ENCODE measurements around the gene PHF8.

The PHF8 gene

GRCh38 chrX:54045563-54046228 lies 1.4 kb upstream of the PHF8 start:
- TF ChIP-seq ZNF274 (IDR thresholded peaks at IDR 0.05; ENCODE audit: low read depth, low read length): no peak
- no peak overlapping the region; the same call in 1 of the 2 replicates for H3K4me3 ChIP-seq (ENCODE audit: low read length)

GRCh38 chrX:54044877-54045338 lies 635 bp upstream of the PHF8 start:
- peak overlapping the region; percentile 63; the same call in 1 of the 2 replicates for H3K4me3 ChIP-seq (ENCODE audit: low read length)

GRCh38 chrX:54043541-54044125 lies 640 bp downstream of the PHF8 start:
- TF ChIP-seq ZNF274 (IDR thresholded peaks at IDR 0.05; ENCODE audit: low read depth, low read length): no peak
- peak overlapping the region; percentile 94 for H3K4me3 ChIP-seq (ENCODE audit: low read length)

More at GRCh38 chrX:54044877-54045338, 635 bp upstream of the PHF8 start:
- no peak for TF ChIP-seq ZNF274 (IDR thresholded peaks at IDR 0.05; ENCODE audit: low read depth, low read length)

GRCh38 chrX:54043056-54043455 lies 1.2 kb downstream of the PHF8 start:
- TF ChIP-seq ZNF274 (IDR thresholded peaks at IDR 0.05; ENCODE audit: low read depth, low read length): no peak
- H3K4me3 ChIP-seq (ENCODE audit: low read length): peak overlapping the region; percentile 94

GRCh38 chrX:54042609-54043021 lies 1.7 kb downstream of the PHF8 start:
- H3K4me3 ChIP-seq (ENCODE audit: low read length): peak overlapping the region; percentile 94
- no peak for TF ChIP-seq ZNF274 (IDR thresholded peaks at IDR 0.05; ENCODE audit: low read depth, low read length)

GRCh38 chrX:54030329-54030728 lies 13.9 kb downstream of the PHF8 start:
- H3K4me3 ChIP-seq (ENCODE audit: low read length): no peak overlapping the region
- TF ChIP-seq ZNF274 (IDR thresholded peaks at IDR 0.05; ENCODE audit: low read depth, low read length): no peak

GRCh38 chrX:54029529-54030143 lies 14.6 kb downstream of the PHF8 start:
- no peak overlapping the region for H3K4me3 ChIP-seq (ENCODE audit: low read length)
- TF ChIP-seq ZNF274 (IDR thresholded peaks at IDR 0.05; ENCODE audit: low read depth, low read length): no peak

GRCh38 chrX:54024350-54024749 lies 19.9 kb downstream of the PHF8 start:
- no peak overlapping the region for H3K4me3 ChIP-seq (ENCODE audit: low read length)
- TF ChIP-seq ZNF274 (IDR thresholded peaks at IDR 0.05; ENCODE audit: low read depth, low read length): no peak

GRCh38 chrX:54012830-54013500 lies 31.3 kb downstream of the PHF8 start:
- no peak overlapping the region for H3K4me3 ChIP-seq (ENCODE audit: low read length)
- TF ChIP-seq ZNF274 (IDR thresholded peaks at IDR 0.05; ENCODE audit: low read depth, low read length): no peak

- no peak overlapping the region for H3K4me3 ChIP-seq (ENCODE audit: low read length)
- no peak for TF ChIP-seq ZNF274 (IDR thresholded peaks at IDR 0.05; ENCODE audit: low read depth, low read length)
These were observed 36.6 kb downstream of the PHF8 start for GRCh38 chrX:54007682-54008081.

- H3K4me3 ChIP-seq (ENCODE audit: low read length): no peak overlapping the region
- no peak for TF ChIP-seq ZNF274 (IDR thresholded peaks at IDR 0.05; ENCODE audit: low read depth, low read length)
These were observed 46.5 kb downstream of the PHF8 start for GRCh38 chrX:53997724-53998123.

GRCh38 chrX:53992589-53992988 lies 51.7 kb downstream of the PHF8 start:
- H3K4me3 ChIP-seq (ENCODE audit: low read length): no peak overlapping the region
- no peak for TF ChIP-seq ZNF274 (IDR thresholded peaks at IDR 0.05; ENCODE audit: low read depth, low read length)

GRCh38 chrX:53990171-53990570 lies 54.1 kb downstream of the PHF8 start:
- TF ChIP-seq ZNF274 (IDR thresholded peaks at IDR 0.05; ENCODE audit: low read depth, low read length): no peak
- H3K4me3 ChIP-seq (ENCODE audit: low read length): no peak overlapping the region

GRCh38 chrX:53984895-53985294 lies 59.4 kb downstream of the PHF8 start:
- H3K4me3 ChIP-seq (ENCODE audit: low read length): no peak overlapping the region
- TF ChIP-seq ZNF274 (IDR thresholded peaks at IDR 0.05; ENCODE audit: low read depth, low read length): no peak

All from GM08714 (cell line).